Panc1 (cell line): ENCODE results near the gene ABCC4. TPM values are rescaled to one million over a fixed set of nuclear protein-coding genes. Genes with fewer than 3 reads are reported as not detected.

ENCODE experiments used
- ATAC-seq: fragments of 200-7000 bp; cut with Tn5 transposase; 2 replicates; pipeline ENCODE4 v1.9.1; 2020; ENCODE audit warnings: mild to moderate bottlenecking, moderate library complexity
- BruUV-seq: library from RNA; stranded (reverse); fragments of 400-500 nt; replicated peaks from 2 replicates; lab custom pipeline; 2021; lab: Mats Ljungman, UMichigan
- CTCF ChIA-PET: fragments of 300-600 bp; sonication (Branson Sonifier 250); formaldehyde crosslinking; loops from one replicate; lab custom pipeline; 2022; ENCODE audit warnings: antibody characterized with exemption; lab: Charles Lee
- POLR2A ChIA-PET: fragments of 300-600 bp; sonication (Branson Sonifier 250); formaldehyde crosslinking; loops from one replicate; lab custom pipeline; 2022; ENCODE audit warnings: antibody characterized with exemption; lab: Charles Lee
- DNase-seq: peaks from one replicate; pipeline ENCODE4 v3.0.0-alpha.2; 2010; ENCODE audit warnings: low read depth, low spot score
- H3K27ac ChIP-seq: 2 replicates; pipeline ENCODE4 v1.5.1; 2011; ENCODE audit warnings: mild to moderate bottlenecking, low read length, inconsistent platforms
- H3K27me3 ChIP-seq: fragments of 200-500 bp; sonication (Bioruptor generic); 2 replicates; pipeline ENCODE4 v1.6.0; 2014; ENCODE audit warnings: low read length, inconsistent platforms; ENCODE audit not compliant: control insufficient read depth, insufficient read depth
- H3K36me3 ChIP-seq: fragments of 200-500 bp; sonication (Bioruptor generic); 2 replicates; pipeline ENCODE4 v1.5.1; 2014; ENCODE audit warnings: inconsistent platforms, mild to moderate bottlenecking, low read length, moderate library complexity; ENCODE audit not compliant: control insufficient read depth, insufficient read depth
- H3K4me1 ChIP-seq: 2 replicates; pipeline ENCODE4 v1.5.1; 2011; ENCODE audit warnings: inconsistent platforms, mild to moderate bottlenecking, low read length, moderate library complexity; ENCODE audit not compliant: control insufficient read depth, insufficient read depth
- H3K4me3 ChIP-seq, 2 experiments: 2 replicates each; pipeline ENCODE4 v1.5.1; 2011 to 2012; ENCODE audit warnings: low read depth in 2 of 2, low read length in 2 of 2, mild to moderate bottlenecking in 2 of 2, inconsistent platforms in 1 of 2, moderate library complexity in 1 of 2
- H3K9me3 ChIP-seq: fragments of 200-500 bp; sonication (Bioruptor generic); 2 replicates; pipeline ENCODE4 v1.5.1; 2014; ENCODE audit warnings: low read depth, mild to moderate bottlenecking, inconsistent platforms, low read length, moderate library complexity; ENCODE audit not compliant: control insufficient read depth, insufficient read depth
- CTCF ChIP-seq: fragments of 450-650 bp; IDR thresholded peaks from 2 replicates; pipeline ENCODE4 v1.5.1; 2017; ENCODE audit warnings: mild to moderate bottlenecking
- POLR2AphosphoS5 ChIP-seq: IDR thresholded peaks from 2 replicates; pipeline ENCODE4 v1.6.1; 2012; ENCODE audit warnings: mild to moderate bottlenecking, low read depth, low read length, moderate library complexity
- REST ChIP-seq, 2 experiments: IDR thresholded peaks; 2 replicates each; pipeline ENCODE4 v1.6.1; 2011 to 2012; ENCODE audit warnings: low read depth in 2 of 2, control low read depth in 1 of 2, low read length in 1 of 2, mild to moderate bottlenecking in 1 of 2, moderate library complexity in 1 of 2; ENCODE audit not compliant: insufficient read depth in 1 of 2
- SIN3A ChIP-seq: IDR thresholded peaks from 2 replicates; pipeline ENCODE4 v1.6.1; 2012; ENCODE audit warnings: low read depth, mild to moderate bottlenecking, low read length, moderate library complexity, borderline replicate concordance; ENCODE audit not compliant: insufficient read depth
- TCF7L2 ChIP-seq: IDR thresholded peaks from 2 replicates; pipeline ENCODE4 v1.6.1; 2011; ENCODE audit warnings: mild to moderate bottlenecking, low read depth, low read length, inconsistent platforms
- in situ Hi-C: cut with HindIII; loops from 2 replicates; pipeline ENCODE4 v1.10.0; 2016; ENCODE audit warnings: low sequenced_read_pairs, low pct_unique_long_range_greater_than_20kb
- intact Hi-C: fragments of 100-400 bp; cut with micrococcal nuclease; formaldehyde crosslinking; loops from one replicate; pipeline ENCODE4 v1.10.0; 2022; ENCODE audit not compliant: unreplicated experiment
- total RNA-seq: library from RNA; stranded (reverse); gene quantifications from one replicate; pipeline ENCODE4 v1.2.1, GENCODE V29; 2021; ENCODE audit not compliant: unreplicated experiment

ABCC4 gene
- total RNA-seq, 1 experiment from 2014 or later, result 69.3 TPM

GRCh38 chr13:95059306-95059705 lies 241.9 kb downstream of the ABCC4 start:
- CTCF ChIA-PET, result no interaction called here
- in situ Hi-C loops (no loop called here), intact Hi-C loops (no loop called here)
- TF ChIP-seq TCF7L2 (no peak), SIN3A (no peak), REST (IDR thresholded peaks at IDR 0.05; ENCODE audit: insufficient read depth in 1 of 2, low read depth in 2 of 2, low read length in 1 of 2) (no peak), POLR2AphosphoS5 (no peak), CTCF (no peak)
- no peak overlapping the region for H3K4me3 ChIP-seq
- H3K27me3 ChIP-seq, result no peaks in the 10 kb centered on the region
- H3K27ac ChIP-seq, result no peak overlapping the region
- H3K36me3 ChIP-seq, result no peaks in the 10 kb centered on the region
- no peak for DNase-seq
- BruUV-seq, result no TSS peak
- no peak for ATAC-seq
- POLR2A ChIA-PET, result no interaction called here
- H3K9me3 ChIP-seq, result no peaks in the 10 kb centered on the region
- H3K4me1 ChIP-seq, result no peaks in the 10 kb centered on the region

- no peaks in the 10 kb centered on the region for H3K27me3 ChIP-seq
- POLR2A ChIA-PET, result no interaction called here
- H3K9me3 ChIP-seq, result no peaks in the 10 kb centered on the region
- TF ChIP-seq TCF7L2 (no peak), CTCF (no peak), REST (IDR thresholded peaks at IDR 0.05; ENCODE audit: insufficient read depth in 1 of 2, low read depth in 2 of 2, low read length in 1 of 2) (no peak), SIN3A (no peak), POLR2AphosphoS5 (no peak)
- no peak overlapping the region for H3K4me3 ChIP-seq
- CTCF ChIA-PET, result no interaction called here
- no peaks in the 10 kb centered on the region for H3K4me1 ChIP-seq
- ATAC-seq (no peak), DNase-seq (no peak)
- BruUV-seq, result no TSS peak
- no peak overlapping the region for H3K27ac ChIP-seq
- no peaks in the 10 kb centered on the region for H3K36me3 ChIP-seq
- intact Hi-C loops, result no loop called here
- in situ Hi-C loops, result no loop called here
These were observed 242.6 kb downstream of the ABCC4 start for GRCh38 chr13:95058680-95059079.
